DMS153 treated with DMSO at 0.1 percent for 48 hours (cell line): ENCODE data around the gene RABL2B.

ENCODE experiments used
- DNase-seq: peaks from one replicate; lab custom pipeline; 2025; ENCODE audit not compliant: unreplicated experiment; lab: John Stamatoyannopoulos, UW

RABL2B gene

DNA sequence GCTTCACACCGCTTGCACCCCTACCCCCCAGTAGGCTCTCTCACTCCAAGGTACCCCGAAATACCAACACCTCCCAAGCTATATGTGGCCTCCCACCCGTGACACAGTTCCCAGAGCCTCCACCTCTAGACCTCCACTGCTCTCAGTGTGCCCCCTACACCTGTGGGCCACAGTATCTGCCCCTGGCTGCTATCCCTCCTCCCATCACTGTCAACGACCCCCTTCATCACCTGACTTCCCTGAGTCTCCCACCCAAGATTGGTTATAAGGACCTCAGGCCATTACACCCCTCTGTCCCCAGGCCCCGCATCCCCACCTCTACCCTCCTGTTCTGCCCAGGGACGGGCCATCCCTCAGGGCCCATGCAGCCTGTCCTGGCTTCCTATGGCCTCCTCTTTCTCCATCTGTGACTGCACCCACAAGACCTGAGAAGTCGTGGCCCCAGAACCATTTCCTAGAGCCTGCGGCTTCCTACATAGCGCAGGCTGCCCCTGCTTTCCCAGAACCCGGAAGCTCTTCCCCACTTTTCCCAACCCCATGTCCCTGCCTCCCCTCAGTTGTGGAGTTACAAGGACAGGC is 44.7 kb downstream of the RABL2B start:
- no peak for DNase-seq

GRCh38 chr22:50737728-50738648 is 45.4 kb downstream of the RABL2B start, which contains the start of gene ACR:
ACR (plus strand) TSS chr22:50738204; CDS start chr22:50738236, 32 bp downstream.
- DNase-seq, result no peak

DNA sequence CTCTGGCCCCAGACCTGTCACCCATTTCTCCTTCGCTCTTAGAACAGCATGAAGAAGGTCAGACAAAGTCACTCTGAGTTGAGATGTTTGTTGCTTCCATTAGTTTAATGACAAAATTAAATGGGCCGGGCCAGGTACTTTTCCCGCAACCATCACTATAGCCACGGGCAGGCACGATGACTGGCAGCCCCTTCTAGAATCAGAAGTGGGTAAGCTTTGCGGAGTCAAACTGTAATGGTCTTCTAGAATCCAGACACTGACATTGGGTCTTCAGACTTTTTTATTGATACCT is 47.8 kb downstream of the RABL2B start:
- DNase-seq, result no peak

GRCh38 chr22:50734986-50735738 is 48.3 kb downstream of the RABL2B start:
- DNase-seq, result no peak

- no peak for DNase-seq
These were observed 49.1 kb downstream of the RABL2B start for GRCh38 chr22:50734343-50734771.

- DNase-seq, result no peak
These were observed 49.7 kb downstream of the RABL2B start for GRCh38 chr22:50733521-50734342.

DNA sequence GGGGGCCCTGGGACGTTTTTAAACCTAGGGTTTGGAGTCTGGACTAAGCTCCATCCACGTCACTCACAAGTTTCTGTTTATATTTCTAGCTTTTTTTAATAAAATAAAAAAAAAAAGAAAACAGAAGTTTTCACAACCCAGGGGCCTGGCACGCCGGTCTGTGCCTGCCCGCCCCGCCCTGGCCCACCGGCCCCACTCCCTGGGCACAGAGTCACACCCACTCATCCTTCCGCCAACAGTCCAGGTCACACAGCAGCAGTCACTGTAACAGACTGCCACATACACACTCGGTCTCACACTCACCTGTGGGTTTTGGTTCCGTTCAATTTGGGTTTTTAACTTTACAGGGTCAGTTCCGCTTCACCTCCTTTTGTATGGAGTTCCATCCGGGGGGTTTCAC is 50.8 kb downstream of the RABL2B start:
- no peak for DNase-seq

DNA sequence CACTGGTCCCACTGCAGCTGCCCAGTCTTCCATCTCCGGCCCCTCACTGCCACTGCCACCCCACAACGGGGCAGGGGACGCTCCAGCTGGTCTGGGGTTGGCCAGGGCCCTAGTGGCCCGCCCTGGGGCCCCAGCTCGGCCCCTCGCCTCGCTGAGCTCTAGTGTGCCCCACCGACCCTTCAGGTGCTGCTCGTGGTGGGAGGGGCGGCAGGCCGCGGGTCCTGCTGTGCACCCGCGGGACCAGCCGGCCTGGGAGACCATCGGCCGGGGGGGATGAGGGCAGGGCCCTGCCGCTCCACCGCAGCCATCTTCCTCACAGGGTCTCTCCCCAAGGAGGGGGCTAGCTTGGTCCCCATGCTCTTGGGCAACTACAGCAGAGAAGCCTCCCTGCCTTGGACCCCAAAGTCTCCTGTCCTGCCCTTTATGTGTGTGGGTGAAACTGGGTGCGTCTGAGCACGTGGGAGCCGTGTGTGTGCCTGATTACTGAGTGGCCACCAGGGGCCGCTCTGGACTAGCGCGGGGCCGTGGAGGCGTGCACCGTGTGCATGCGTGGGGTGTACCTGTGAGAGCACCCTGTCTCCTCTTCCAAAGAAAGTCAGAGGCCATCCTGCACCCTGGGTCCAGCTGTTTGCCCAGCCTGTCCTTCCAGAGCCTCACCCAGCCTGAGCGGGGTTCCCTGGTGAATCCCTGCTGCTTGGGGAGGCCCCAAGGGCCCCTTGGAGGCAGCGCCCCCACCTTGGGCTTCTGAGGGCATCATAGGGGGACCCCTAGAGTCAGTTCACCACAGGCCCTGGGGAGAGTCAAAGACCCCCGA is 51.4 kb downstream of the RABL2B start:
- peak; percentile 5 for DNase-seq

GRCh38 chr22:50730941-50731661 is 52.3 kb downstream of the RABL2B start:
- DNase-seq, result no peak

DNA sequence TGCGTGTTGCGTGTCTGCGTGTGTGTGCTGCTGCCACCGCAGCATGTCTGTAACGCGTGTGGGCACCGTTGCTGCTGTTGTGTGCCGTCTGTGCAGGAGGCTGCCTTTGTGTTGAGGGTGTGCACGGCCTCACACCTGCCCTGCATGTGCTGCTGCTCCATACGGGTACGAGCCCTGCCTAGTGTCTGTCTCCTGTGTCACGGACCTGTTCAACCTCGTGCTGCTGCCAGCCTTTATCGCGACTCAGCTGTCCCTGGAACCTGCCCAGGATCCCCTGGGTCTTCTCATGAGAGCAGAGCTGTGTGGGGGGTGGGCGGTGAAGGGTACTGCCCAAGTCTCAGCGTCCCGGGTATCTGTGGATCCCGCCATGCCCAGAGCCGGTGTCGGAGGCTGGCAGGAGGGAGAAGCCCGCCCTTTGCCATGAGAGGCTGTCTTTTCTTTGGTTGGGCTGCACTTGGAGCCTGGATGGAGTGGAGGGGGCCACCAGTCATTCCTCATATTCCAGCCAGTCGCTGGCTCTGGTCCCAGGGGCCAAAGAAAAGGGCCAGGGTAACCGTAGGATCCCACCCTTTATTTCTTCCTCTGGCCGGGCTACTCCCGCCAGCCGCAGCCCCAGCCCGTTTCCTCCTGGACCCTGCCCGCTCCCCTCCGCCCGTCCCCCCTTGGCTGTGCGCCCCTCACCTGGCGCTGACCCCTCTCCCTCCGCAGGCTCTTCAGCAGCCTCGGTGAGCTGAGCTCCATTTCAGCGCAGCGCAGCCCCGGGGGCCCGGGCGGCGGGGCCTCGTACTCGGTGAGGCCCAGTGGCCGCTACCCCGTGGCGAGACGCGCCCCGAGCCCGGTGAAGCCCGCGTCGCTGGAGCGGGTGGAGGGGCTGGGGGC is 53.2 kb downstream of the RABL2B start:
- DNase-seq, result no peak

DNA sequence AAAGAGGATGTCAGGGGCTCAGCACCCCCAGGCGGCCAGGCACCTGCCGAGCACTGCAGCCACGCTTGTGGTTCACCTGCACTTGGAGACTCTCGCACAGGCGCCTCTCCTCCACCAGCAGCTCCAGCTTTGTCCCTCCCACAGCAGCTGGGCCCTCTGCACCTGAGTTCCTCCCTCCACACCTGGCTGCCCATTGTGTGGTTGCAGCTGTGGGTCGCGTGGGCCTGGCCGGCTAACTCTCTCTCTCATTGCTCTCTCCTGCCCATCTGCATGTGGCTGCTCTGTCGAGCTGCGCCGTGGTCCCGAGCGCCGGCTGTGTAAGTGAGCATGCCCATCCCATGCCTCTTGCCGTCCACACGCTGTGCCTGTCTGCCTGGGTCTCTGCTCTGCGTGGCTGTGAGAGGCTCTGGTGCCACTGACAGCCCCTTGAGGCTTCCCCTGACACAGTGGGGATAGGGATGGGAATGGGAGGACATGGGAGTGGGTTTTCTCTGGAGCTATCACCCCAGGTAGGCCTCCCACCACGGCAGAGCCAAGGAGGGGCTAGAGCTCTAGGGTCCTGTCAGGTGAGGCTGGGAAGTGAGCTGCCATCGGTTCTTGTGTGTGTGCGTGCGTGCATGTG is 53.9 kb downstream of the RABL2B start:
- DNase-seq, result no peak

DNA sequence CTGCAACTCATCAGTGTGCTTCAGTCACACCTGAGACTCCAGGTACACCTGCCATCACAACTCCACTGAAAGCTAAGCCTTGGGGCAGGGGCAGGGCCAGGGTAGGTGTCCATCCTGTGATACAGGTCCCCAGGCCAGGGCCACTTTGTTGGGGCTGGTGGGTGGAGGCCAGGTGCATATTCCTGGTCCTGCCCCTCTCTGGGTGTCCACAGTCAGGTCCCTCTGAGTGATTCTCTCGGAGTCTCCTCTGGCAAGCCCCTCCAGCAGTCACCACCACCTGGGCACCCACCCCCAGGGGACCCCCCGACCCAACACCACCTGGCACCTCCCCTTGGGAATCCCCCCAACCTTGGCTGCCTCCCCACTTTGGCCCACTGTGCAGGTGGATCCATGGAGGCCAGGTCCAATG is 54.9 kb downstream of the RABL2B start:
- DNase-seq, result no peak

- no peak for DNase-seq
These were observed 55.5 kb downstream of the RABL2B start for GRCh38 chr22:50727678-50728522.

DNA sequence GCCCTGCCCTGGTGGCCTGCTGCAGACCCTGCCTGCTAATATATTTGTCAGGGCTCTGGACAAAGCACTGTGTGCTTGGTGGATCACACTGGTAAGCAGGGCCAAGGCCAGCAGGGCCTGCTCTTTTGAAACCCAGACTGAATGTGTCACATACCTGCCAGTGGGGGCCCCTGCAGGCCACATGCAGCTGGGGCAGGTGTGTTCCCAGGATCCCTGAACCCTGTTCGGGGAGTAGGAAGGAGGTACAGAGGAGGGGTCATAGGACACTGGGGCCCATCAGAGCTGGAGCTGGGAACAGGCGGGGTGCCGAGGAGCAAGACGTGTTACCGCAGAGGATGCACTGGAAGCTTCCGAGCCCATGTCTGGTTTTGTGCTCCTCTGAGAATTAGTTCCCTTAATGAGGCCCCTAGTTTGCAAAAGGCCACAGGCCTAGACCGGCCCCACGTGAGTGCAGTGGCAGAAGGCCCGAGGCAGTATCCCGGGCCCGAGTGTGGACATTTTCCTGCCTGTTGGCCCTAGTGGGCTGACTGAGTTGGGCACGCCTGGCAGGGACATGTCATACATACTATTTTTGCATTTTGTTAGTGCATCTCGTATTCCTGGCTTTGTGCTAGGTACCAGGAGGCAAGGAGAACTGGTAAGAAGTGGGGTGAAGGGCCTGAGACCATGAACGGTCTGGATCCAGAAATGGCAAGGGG is 56.6 kb downstream of the RABL2B start:
- no peak for DNase-seq

DNA sequence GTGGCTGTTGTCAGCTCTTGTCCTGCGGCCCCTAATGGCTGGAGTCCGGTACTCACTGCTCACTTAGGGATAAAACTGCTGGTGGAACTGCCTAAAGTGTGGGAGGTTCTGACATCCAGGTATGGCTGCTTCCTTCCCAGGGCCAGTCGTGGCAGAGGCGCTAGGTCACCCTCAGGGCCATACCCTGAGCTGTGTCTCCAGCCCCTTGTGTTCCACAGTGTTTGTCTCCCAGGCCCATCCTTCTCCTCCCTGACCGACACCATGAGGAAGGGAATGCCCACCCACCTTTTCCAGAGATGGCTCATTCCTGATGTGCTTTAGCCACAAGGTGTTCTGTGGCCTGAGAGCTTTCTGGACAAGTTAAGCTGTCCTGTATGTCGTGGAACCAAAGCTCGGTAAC is 57.8 kb downstream of the RABL2B start:
- DNase-seq, result no peak

GRCh38 chr22:50724616-50725015 is 58.8 kb downstream of the RABL2B start:
- no peak for DNase-seq

GRCh38 chr22:50723991-50724390 is 59.4 kb downstream of the RABL2B start:
- no peak for DNase-seq
